Panc1 (cell line): ENCODE data around the gene PRKG1. TPM values are rescaled to one million over a fixed set of nuclear protein-coding genes. Genes with fewer than 3 reads are reported as not detected.
"Not testable (repeated sequence)": the region's sequence is repeated elsewhere in the genome, so short reads cannot be mapped to it uniquely, and the experiment has no call there.

ENCODE experiments used
- ATAC-seq: fragments of 200-7000 bp; cut with Tn5 transposase; 2 replicates; pipeline ENCODE4 v1.9.1; 2020; ENCODE audit warnings: mild to moderate bottlenecking, moderate library complexity
- BruUV-seq: library from RNA; stranded (reverse); fragments of 400-500 nt; replicated peaks from 2 replicates; lab custom pipeline; 2021; lab: Mats Ljungman, UMichigan
- CTCF ChIA-PET: fragments of 300-600 bp; sonication (Branson Sonifier 250); formaldehyde crosslinking; loops from one replicate; lab custom pipeline; 2022; ENCODE audit warnings: antibody characterized with exemption; lab: Charles Lee
- POLR2A ChIA-PET: fragments of 300-600 bp; sonication (Branson Sonifier 250); formaldehyde crosslinking; loops from one replicate; lab custom pipeline; 2022; ENCODE audit warnings: antibody characterized with exemption; lab: Charles Lee
- DNase-seq: peaks from one replicate; pipeline ENCODE4 v3.0.0-alpha.2; 2010; ENCODE audit warnings: low read depth, low spot score
- H3K27ac ChIP-seq: 2 replicates; pipeline ENCODE4 v1.5.1; 2011; ENCODE audit warnings: mild to moderate bottlenecking, low read length, inconsistent platforms
- H3K27me3 ChIP-seq: fragments of 200-500 bp; sonication (Bioruptor generic); 2 replicates; pipeline ENCODE4 v1.6.0; 2014; ENCODE audit warnings: low read length, inconsistent platforms; ENCODE audit not compliant: control insufficient read depth, insufficient read depth
- H3K36me3 ChIP-seq: fragments of 200-500 bp; sonication (Bioruptor generic); 2 replicates; pipeline ENCODE4 v1.5.1; 2014; ENCODE audit warnings: inconsistent platforms, mild to moderate bottlenecking, low read length, moderate library complexity; ENCODE audit not compliant: control insufficient read depth, insufficient read depth
- H3K4me1 ChIP-seq: 2 replicates; pipeline ENCODE4 v1.5.1; 2011; ENCODE audit warnings: inconsistent platforms, mild to moderate bottlenecking, low read length, moderate library complexity; ENCODE audit not compliant: control insufficient read depth, insufficient read depth
- H3K4me3 ChIP-seq, 2 experiments: 2 replicates each; pipeline ENCODE4 v1.5.1; 2011 to 2012; ENCODE audit warnings: low read depth in 2 of 2, low read length in 2 of 2, mild to moderate bottlenecking in 2 of 2, inconsistent platforms in 1 of 2, moderate library complexity in 1 of 2
- H3K9me3 ChIP-seq: fragments of 200-500 bp; sonication (Bioruptor generic); 2 replicates; pipeline ENCODE4 v1.5.1; 2014; ENCODE audit warnings: low read depth, mild to moderate bottlenecking, inconsistent platforms, low read length, moderate library complexity; ENCODE audit not compliant: control insufficient read depth, insufficient read depth
- POLR2AphosphoS5 ChIP-seq: IDR thresholded peaks from 2 replicates; pipeline ENCODE4 v1.6.1; 2012; ENCODE audit warnings: mild to moderate bottlenecking, low read depth, low read length, moderate library complexity
- SIN3A ChIP-seq: IDR thresholded peaks from 2 replicates; pipeline ENCODE4 v1.6.1; 2012; ENCODE audit warnings: low read depth, mild to moderate bottlenecking, low read length, moderate library complexity, borderline replicate concordance; ENCODE audit not compliant: insufficient read depth
- TCF7L2 ChIP-seq: IDR thresholded peaks from 2 replicates; pipeline ENCODE4 v1.6.1; 2011; ENCODE audit warnings: mild to moderate bottlenecking, low read depth, low read length, inconsistent platforms
- in situ Hi-C: cut with HindIII; loops from 2 replicates; pipeline ENCODE4 v1.10.0; 2016; ENCODE audit warnings: low sequenced_read_pairs, low pct_unique_long_range_greater_than_20kb
- intact Hi-C: fragments of 100-400 bp; cut with micrococcal nuclease; formaldehyde crosslinking; loops from one replicate; pipeline ENCODE4 v1.10.0; 2022; ENCODE audit not compliant: unreplicated experiment
- total RNA-seq: library from RNA; stranded (reverse); gene quantifications from one replicate; pipeline ENCODE4 v1.2.1, GENCODE V29; 2021; ENCODE audit not compliant: unreplicated experiment
- TF ChIP-seq, protein P1 (sequence below): fragments of 450-650 bp; IDR thresholded peaks from 2 replicates; pipeline ENCODE4 v1.5.1; 2017; ENCODE audit warnings: mild to moderate bottlenecking

The PRKG1 gene
- total RNA-seq, 1 experiment from 2014 or later, result 0.92 TPM

DNA sequence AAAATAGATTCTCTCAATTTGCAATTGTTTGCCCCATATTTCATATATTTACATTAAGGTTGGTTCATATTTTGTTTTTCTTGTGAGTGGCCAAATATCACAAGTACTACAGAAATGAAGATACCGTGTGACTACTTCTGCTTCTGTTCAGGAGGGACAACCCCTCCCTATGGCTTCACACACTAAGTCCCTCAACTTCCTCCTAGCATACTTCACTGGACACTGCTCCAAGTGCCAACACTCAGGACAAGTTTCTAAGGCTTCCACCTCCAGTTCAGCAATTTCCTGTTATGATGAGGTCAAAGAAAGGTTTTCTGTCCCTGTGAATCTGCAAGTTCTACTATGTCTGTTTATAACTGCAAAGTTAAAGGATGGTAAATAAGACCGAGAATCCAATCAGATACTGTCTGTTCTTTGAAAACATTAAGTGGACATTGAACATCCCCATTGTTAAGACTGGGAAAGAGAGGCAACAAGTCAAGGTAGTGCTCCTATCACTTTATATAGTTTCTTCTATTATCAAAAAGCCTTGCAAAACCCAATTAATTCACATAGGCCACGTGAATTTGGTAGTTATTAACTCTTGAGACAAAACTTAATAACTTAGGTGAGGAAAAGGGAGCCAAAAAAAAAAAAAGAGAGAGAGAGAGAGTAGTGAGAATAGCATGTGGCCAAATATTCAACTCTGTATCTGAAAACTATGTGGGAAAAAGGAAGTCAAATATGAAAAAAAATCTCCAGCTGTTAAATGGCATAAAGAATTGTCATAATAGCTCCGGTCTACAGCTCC is 1158.5 kb downstream of the PRKG1 start:
- intact Hi-C loops, result no loop called here
- in situ Hi-C loops, result no loop called here
- Histone ChIP-seq H3K4me1 (peaks cover 6% of the 10 kb centered on the region; the same call in 1 of the 2 replicates), H3K27me3 (no peaks in the 10 kb centered on the region), H3K27ac (no peak overlapping the region), H3K4me3 (peak overlapping the region; percentile 35), H3K9me3 (no peaks in the 10 kb centered on the region), H3K36me3 (no peaks in the 10 kb centered on the region)
- POLR2A ChIA-PET, result no interaction called here
- ATAC-seq (peak; percentile 72; the same call in 1 of the 2 replicates), DNase-seq (no peak)
- CTCF ChIA-PET, result no interaction called here
- BruUV-seq, result no TSS peak
- TF ChIP-seq TCF7L2 (no peak), SIN3A (no peak)

DNA sequence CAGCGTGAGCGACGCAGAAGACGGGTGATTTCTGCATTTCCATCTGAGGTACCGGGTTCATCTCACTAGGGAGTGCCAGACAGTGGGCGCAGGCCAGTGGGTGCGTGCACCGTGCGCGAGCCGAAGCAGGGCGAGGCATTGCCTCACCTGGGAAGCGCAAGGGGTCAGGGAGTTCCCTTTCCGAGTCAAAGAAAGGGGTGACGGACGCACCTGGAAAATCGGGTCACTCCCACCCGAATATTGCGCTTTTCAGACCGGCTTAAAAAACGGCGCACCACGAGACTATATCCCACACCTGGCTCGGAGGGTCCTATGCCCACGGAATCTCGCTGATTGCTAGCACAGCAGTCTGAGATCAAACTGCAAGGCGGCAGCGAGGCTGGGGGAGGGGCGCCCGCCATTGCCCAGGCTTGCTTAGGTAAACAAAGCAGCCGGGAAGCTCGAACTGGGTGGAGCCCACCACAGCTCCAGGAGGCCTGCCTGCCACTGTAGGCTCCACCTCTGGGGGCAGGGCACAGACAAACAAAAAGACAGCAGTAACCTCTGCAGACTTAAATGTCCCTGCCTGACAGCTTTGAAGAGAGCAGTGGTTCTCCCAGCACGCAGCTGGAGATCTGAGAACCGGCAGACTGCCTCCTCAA is 1159.2 kb downstream of the PRKG1 start:
- H3K27ac ChIP-seq, ATAC-seq, H3K9me3 ChIP-seq, CTCF ChIA-PET, in situ Hi-C loops, POLR2A ChIA-PET, H3K4me1 ChIP-seq, DNase-seq, intact Hi-C loops, H3K36me3 ChIP-seq, H3K27me3 ChIP-seq, BruUV-seq: not testable (repeated sequence)
- peak overlapping the region; percentile 35 for H3K4me3 ChIP-seq

DNA sequence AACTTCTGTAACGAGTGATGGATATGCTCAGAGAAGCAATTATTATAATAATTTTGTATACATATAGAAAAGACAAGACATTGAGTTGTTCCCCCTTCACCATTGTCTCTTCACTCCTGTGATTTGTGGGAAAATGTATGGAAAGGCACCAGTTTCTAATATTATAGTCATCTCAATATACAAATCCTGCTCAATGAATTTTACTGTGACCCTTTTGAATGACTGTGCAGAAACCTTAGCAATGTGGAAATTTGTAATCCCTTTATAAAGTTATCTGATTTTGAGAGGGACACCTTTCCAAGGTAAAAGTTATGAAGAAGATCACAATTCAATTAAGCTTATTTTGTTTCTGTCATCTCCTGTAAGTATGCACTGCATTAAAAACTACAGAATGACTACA is 1165.5 kb downstream of the PRKG1 start:
- ChIA-PET POLR2A (no interaction called here), CTCF (interaction anchor here (0.6 kb wide), 1 partner anchor 13 kb away, joined by 4 read pairs; no protein-coding TSS in a partner anchor)
- H3K27me3 ChIP-seq, result no peaks in the 10 kb centered on the region
- H3K36me3 ChIP-seq, result no peaks in the 10 kb centered on the region
- ATAC-seq, result no peak
- DNase-seq, result no peak
- no peak overlapping the region for H3K4me3 ChIP-seq
- TF ChIP-seq, protein P1, sequence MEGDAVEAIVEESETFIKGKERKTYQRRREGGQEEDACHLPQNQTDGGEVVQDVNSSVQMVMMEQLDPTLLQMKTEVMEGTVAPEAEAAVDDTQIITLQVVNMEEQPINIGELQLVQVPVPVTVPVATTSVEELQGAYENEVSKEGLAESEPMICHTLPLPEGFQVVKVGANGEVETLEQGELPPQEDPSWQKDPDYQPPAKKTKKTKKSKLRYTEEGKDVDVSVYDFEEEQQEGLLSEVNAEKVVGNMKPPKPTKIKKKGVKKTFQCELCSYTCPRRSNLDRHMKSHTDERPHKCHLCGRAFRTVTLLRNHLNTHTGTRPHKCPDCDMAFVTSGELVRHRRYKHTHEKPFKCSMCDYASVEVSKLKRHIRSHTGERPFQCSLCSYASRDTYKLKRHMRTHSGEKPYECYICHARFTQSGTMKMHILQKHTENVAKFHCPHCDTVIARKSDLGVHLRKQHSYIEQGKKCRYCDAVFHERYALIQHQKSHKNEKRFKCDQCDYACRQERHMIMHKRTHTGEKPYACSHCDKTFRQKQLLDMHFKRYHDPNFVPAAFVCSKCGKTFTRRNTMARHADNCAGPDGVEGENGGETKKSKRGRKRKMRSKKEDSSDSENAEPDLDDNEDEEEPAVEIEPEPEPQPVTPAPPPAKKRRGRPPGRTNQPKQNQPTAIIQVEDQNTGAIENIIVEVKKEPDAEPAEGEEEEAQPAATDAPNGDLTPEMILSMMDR, result no peak
- TF ChIP-seq TCF7L2, result no peak
- intact Hi-C loops (no loop called here), in situ Hi-C loops (no loop called here)
- no peaks in the 10 kb centered on the region for H3K4me1 ChIP-seq
- H3K27ac ChIP-seq, result no peak overlapping the region
- BruUV-seq, result no TSS peak
- H3K9me3 ChIP-seq, result no peaks in the 10 kb centered on the region

DNA sequence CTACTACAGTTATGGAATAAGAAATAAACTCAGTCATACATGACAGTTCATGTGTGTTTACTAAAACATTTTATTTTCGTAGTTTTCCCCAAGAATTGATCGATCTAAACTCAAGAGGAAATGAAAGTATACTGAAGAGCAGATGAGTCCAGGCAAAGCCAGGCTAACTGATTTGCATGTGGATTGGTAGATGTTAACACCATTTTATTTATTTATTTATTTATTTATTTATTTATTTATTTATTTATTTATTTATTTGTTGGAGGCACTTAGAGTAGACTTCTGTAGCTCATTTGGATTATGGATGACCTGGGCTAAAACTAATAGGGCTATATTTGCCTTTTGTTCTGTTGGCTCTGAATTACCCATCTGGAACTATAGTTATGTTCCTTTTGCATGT is 1171.3 kb downstream of the PRKG1 start:
- Histone ChIP-seq H3K4me1 (no peaks in the 10 kb centered on the region), H3K9me3 (no peaks in the 10 kb centered on the region), H3K36me3 (no peaks in the 10 kb centered on the region), H3K27ac (no peak overlapping the region), H3K4me3 (no peak overlapping the region), H3K27me3 (no peaks in the 10 kb centered on the region)
- ChIA-PET CTCF (no interaction called here), POLR2A (no interaction called here)
- intact Hi-C loops (no loop called here), in situ Hi-C loops (no loop called here)
- BruUV-seq, result no TSS peak
- no peak for TF ChIP-seq POLR2AphosphoS5
- TF ChIP-seq TCF7L2, result no peak
- no peak for TF ChIP-seq SIN3A
- TF ChIP-seq, protein P1, result no peak
- DNase-seq (no peak), ATAC-seq (no peak; the same call in 1 of the 2 replicates)

DNA sequence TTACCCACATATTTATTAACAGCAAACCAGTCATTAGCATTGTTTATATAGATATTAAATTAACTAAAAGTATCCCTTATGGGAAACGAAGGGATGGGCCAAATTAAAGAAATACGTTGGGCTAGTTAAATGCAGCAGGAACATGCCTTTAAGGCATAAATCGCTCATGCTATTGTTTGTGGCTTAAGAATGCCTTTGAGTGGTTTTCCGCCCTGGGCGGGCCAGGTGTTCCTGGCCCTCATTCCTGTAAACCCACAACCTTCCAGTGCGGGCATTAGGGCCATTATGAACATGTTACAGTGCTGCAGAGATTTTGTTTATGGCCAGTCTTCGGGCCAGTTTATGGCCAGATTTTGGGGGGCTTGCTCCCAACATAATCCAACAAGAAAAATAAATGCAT is 1173.6 kb downstream of the PRKG1 start:
- intact Hi-C loops, H3K4me3 ChIP-seq, BruUV-seq, H3K4me1 ChIP-seq, DNase-seq, CTCF ChIA-PET, H3K27ac ChIP-seq, in situ Hi-C loops, ATAC-seq, POLR2A ChIA-PET, H3K27me3 ChIP-seq, H3K36me3 ChIP-seq, H3K9me3 ChIP-seq: not testable (repeated sequence)
